HG03520 (cell line): ENCODE data around the gene LAMA1.

ENCODE experiments used
- ATAC-seq: cut with Tn5 transposase; IDR thresholded peaks from one replicate; pipeline ENCODE4 v1.9.1; 2021; ENCODE audit warnings: mild to moderate bottlenecking, moderate library complexity; ENCODE audit not compliant: unreplicated experiment

Gene LAMA1

GRCh38 chr18:7049951-7050350, 67.6 kb downstream of the LAMA1 start:
- no peak for ATAC-seq

- ATAC-seq, result no peak
Observed at GRCh38 chr18:7048081-7048480, 69.5 kb downstream of the LAMA1 start.

- no peak for ATAC-seq
Observed at GRCh38 chr18:7047336-7047735, 70.3 kb downstream of the LAMA1 start.

GRCh38 chr18:7038330-7038851, 79.2 kb downstream of the LAMA1 start:
- ATAC-seq, result no peak

DNA sequence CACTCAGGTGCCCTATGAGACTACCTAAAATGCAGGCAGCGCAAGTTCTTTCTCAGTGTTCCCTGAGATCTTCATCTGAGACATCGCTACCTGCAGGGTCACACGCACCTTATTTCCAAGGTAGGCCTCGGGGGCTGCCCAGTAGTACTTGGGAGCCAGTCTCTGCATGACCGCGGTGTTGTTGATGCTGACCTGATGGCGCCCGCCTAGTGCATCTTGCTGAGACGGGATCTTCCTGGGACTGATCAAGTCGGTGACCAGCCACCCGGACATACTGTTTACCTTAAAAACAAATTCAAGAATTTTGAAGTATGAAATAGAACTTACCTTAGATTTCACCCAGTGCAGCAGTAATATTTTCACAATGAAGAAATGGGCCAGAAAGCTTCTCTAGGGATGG, 80.1 kb downstream of the LAMA1 start:
- ATAC-seq, result no peak

- ATAC-seq, result no peak
Observed at GRCh38 chr18:7035807-7036206, 81.8 kb downstream of the LAMA1 start.

DNA sequence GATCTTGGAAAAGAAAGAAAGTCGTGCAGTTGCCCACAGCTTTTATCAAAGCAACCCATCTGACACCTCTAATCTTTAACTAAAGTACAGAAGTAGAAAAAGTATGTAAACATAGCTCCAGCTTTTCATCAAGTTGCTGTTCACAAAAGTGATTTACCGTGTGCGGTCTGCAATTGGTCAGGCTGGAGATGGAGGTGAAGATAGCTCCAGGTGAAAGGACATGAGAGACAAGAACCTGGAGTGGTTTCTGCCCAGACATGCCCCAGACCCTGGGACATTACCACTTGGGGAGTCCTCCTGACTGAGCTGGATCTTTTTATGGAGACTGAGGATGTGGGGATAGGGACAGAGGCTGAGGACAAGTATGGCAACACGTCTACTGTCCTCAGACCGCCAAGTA, 82.7 kb downstream of the LAMA1 start:
- ATAC-seq, result no peak

DNA sequence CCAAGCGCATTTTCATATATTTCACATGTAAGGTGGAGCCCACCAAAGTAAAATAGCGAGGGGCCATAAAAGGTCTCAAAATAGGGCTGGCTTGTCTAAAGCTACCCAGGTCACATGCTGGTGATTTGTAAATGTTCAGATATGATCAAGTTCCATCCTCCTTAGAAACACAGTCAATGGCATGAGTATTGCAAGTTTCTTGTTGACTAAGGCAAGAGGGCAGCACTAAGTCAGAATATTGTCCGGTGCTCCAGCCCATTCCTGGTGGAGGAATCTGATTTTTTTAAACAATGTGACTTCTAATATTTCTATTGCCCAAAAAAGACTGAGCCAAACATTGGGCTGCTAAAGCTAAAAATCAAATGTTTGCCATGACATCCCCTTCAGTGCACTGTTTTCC, 85.1 kb downstream of the LAMA1 start:
- no peak for ATAC-seq

GRCh38 chr18:7028625-7029024, 89.0 kb downstream of the LAMA1 start:
- no peak for ATAC-seq

DNA sequence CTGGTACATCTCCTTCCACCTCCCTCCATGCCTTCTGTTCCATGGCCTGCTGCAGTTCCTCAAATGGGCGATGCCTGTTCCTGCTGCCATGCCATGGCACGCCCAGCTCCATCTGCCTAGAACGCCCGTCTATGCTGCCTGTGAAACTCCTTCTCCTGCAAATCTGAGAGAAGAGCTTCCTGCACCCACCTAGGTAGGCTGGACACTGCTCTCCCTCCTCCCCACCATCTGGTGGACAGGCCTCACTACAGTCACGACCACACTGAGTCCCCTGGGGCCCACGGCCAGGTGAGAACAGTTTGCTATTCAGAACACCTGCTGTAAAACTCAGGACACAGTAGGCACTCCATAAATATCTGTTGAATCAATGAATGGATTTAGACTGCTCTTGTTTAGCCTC, 92.4 kb downstream of the LAMA1 start:
- no peak for ATAC-seq

GRCh38 chr18:7023581-7023980, 94.0 kb downstream of the LAMA1 start:
- no peak for ATAC-seq

GRCh38 chr18:7023063-7023580, 94.5 kb downstream of the LAMA1 start:
- ATAC-seq, result no peak

DNA sequence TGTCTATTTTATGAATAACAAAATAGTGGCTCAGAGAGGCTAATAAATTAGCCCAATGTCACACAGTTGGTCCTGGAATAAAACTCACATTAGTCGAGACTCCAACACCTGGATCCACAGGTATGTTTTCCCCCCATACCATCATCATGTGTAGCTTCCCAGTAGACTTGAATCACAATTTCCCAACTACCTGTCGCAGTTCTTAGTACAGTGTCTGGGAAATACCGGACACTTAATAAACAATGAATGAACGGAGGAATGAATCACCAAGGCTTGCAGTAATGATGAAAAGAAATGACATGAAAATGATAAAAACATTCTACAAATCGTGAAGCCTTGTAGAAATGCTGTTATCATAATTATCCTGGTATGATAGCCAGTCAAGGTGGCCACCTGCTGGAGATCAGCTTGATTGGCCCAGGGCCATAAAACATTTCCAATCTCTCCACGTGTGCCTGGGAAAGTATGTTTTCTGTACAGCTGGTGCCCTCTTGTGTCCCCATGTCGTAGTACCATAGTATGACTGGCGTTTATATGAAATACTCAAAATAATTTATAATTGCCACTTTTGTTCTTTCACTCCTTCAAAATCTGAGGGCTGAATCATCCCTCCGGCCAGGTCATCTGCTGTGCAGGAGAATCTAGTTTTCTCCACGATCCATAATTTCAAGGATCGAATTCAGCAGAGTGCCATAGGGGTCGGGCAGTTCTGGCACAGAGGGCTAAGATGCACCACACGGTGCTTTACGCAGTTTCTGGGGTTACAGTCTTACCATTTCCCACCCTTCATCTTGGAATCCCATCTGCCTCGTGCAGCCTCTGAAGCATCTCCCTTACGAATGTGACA, 95.4 kb downstream of the LAMA1 start:
- ATAC-seq, result no peak

DNA sequence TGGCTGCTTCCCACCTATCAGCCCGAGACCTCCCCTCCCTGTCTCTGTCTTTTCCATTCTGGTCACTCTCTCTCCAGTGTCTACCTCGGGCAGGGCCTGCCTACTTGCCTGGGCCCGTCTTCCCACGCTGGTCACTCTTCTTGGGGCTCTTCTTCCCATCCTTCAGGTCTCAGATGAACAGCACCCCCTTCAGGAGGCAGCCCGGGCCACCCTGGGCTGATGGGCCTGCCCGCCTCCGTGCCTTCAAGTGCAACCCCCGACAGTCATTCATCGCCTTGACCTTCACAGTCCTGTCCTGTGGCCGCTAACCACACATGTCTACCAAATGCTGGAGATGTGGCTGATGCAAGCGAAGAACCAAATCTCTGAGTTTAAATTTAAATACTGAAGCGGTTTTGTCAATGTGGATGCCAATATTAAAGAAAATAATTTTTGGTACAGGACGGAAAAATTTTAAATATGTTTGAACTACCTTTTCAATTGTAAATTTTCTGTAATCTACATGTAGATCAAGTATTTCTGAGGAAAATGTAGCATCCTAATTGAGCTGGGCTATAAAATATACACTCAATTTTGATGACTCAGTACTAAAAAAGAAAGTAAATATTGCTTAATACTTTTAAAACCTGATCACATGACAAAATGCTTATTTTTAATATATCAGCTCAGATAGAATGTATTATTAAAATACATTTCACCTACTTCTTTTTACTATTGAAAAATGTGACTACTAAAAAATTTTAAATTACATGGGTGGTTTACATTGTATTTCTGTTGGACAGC, 96.4 kb downstream of the LAMA1 start:
- no peak for ATAC-seq

DNA sequence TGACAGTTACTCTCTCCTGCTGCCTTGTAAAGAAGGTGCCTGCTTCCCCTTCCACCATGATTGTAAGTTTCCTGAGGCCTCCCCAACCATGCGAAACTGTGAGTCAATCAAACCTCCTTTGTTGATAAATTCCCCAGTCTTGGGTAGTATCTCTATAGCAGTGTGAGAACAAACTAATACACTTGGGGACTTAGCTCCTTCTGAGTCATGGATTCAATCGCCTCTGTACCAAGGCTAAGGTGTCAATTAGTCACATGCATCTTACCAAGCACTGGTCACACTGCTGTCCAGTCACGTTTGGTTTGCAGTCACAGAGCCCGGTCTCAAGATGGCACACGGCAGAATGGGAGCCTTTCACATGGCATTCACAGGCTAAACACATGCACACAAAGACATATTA, 100.6 kb downstream of the LAMA1 start:
- ATAC-seq, result no peak

DNA sequence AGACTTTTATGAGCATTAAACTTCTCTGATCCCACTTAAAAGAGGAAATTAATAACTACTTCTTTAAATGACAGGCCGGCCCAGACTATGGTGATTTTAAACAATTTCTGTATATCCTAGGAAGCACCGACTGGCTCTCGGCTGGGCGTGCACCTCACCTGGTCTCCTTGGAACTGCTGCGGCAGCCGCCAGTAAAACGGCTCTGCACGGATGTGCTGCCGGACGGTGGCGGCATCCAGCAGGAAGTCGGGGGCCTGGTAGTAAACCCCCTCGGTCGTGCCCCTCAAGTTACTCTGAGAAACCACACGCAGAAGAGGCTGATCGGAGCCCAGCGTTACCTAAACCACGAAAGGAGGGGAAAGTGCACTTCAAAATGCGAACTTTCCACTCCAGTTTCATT, 106.5 kb downstream of the LAMA1 start:
- ATAC-seq, result no peak

- ATAC-seq, result no peak
Observed at GRCh38 chr18:7004009-7004408, 113.6 kb downstream of the LAMA1 start.

DNA sequence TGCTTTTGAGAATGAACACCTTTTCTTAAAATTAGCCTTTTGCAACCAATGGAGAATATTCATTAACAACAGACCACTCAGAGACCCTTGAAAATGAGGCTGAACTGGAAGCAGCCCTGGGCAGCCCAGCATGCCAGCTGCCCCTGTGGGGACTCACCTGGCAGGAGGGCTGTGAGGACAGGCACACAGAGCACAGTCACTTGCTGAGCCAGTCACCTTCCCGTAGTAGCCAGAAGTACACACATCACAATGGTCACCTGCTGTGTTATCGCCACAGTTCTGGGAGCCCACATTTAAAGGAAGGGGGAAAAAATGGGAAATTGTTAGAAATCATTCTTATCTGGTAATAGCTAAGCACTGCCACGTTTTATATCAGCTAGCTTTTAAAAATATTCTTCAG, 115.5 kb downstream of the LAMA1 start:
- no peak for ATAC-seq

- no peak for ATAC-seq
Observed at GRCh38 chr18:7000484-7001096, 117.0 kb downstream of the LAMA1 start.

DNA sequence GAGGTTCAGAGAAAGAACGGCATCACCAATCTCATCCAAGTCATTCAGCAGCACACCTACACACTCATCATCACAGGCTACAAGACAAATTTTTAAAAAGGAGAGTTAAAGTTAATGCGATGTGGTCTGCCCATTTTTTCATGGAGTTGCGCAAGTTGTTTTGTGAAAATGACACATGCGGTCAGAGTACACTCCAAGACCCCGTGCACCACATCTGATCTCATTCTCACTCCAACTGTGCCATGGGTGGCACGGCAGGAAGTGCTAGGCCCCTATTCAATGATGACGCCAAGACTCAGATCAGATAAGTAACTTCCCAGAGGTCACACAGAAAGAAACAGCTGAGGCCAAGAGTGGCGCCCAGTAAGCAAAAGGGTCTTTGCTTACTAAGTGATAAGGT, 119.8 kb downstream of the LAMA1 start:
- ATAC-seq, result no peak

DNA sequence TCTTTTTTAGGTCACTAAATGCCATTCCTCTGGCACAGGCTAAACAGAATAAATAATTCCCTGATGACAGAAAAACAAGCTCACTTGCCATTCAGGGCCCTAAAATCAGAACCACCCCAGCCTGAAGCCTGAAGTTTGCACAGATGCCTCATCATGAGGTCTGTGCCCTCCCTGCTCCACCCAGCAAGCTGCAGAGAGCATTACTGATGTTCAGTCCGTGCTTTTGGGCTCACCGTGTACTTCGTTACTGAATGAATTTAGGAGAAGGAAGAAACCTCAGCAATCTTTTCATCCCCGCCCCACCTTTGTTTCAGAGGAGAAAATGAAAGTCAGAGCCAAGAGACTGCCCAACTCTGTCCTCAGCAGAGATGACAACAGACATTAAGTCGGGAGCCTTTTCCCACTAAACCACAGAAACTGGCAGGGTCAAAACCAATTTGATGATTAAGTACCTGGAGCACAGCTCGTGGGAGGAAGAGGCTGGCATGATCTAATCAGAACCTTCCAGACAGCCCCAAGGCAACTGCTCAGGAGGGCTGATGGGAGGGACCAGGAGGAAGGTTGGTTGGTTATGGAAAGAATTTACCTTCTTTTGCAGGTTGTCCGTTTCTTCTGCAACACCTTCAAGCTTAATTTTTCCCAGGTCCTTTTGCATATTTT, 122.7 kb downstream of the LAMA1 start:
- ATAC-seq, result no peak
